Activated naive CD8-positive, alpha-beta T cell treated with anti-CD3 and anti-CD28 coated beads, Interleukin-2, amount 50 U/mL, for 16 hours (primary cell): Measurements from ENCODE around the gene DNMBP.

Experiments used
- DNase-seq: peaks from one replicate; pipeline ENCODE4 v3.0.0-alpha.2; 2020; ENCODE audit warnings: low read depth, low spot score

Gene DNMBP

DNA sequence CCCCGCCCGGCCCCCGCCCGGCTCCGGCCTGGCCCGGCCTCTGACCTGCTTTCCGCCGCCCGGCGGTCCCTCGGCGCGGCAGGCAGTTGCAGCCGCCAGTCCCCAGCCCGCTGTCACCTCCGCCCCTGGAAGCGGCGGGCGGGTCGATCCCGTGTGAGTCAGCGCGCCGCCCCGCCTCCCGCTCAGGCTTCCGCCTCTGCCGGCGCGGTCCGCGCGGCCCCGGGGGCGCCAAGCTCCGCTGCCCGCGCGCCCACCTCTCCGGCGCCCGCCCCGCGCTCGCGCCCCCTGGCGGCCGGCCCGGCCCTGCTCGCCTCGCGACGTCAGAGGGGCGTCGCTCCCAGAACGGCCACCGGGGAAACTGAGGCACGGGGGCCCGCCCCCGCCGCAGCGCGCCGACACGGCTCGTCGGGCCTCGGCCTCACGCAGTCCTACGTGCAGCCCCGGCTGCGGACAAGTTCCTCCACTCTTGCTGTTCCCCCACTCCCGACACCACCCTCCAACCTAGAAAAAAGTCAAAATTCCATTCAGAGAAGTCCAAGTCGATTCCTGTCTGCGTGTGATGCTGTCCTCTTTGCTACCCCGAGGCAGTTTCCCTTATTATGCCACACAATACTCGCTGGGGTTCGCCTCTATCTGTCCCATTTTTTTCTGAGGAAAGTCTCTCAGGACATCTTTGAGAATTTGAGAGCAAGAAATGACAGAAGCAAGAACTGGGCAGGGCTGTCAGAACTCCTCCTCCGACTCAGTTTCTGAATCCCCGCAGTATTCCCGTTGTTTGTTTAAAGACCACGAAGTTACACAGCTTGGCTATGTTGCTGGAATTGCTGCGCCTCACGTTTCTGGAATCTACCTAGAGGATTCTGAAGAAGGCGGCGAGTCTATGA is at the start of gene DNMBP:
TSS of gene DNMBP (minus strand) at position 155 of the 884 bp plus-strand sequence. CDS start 37,823 bp downstream, outside the sequence.
- DNase-seq: peak; percentile 70

DNA sequence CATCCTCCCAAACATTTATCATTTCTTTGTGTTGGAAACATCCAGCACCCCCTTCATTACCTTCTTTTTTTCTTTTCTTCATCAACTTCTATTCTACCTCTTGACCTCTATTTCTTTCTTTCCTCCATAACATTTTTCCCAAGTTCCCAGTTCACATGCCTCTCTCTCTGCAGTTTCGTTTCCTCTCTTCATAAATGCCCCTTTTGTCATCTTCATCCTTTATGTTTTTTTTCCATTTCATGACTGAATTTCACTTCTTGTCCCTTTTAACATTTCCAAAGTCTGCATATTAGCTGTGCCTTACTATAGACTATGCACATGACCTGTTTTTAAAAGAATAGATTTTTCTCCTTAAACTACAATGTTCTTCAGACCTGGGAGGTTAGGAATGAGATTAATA is 48.2 kb upstream of the DNMBP start:
- DNase-seq: no peak

GRCh38 chr10:100053686-100054460 is 44.1 kb upstream of the DNMBP start:
- DNase-seq: no peak

GRCh38 chr10:100046021-100046486 is 36.3 kb upstream of the DNMBP start:
- DNase-seq: peak; percentile 64

GRCh38 chr10:100045592-100045991 is 35.8 kb upstream of the DNMBP start:
- no peak for DNase-seq

GRCh38 chr10:100043796-100044195 is 34.0 kb upstream of the DNMBP start:
- no peak for DNase-seq

DNA sequence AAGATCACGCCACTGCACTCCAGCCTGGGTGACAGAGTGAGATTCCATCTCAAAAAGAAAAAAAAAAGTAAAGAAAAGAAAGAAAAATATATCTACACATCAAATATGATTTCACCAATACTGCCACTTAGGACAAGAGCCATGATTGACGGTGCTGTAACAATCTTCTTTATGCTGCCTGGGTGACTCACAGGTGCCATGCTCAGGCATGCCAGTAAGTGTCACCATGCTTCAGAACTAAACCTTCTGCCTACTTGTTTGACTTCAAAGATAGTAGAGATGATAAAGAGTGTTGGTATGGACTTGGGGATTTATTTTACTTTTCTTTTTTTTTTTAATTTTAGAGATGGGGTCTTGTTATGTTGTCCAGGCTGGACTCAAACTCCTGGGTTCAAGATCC is 33.6 kb upstream of the DNMBP start:
- no peak for DNase-seq

DNA sequence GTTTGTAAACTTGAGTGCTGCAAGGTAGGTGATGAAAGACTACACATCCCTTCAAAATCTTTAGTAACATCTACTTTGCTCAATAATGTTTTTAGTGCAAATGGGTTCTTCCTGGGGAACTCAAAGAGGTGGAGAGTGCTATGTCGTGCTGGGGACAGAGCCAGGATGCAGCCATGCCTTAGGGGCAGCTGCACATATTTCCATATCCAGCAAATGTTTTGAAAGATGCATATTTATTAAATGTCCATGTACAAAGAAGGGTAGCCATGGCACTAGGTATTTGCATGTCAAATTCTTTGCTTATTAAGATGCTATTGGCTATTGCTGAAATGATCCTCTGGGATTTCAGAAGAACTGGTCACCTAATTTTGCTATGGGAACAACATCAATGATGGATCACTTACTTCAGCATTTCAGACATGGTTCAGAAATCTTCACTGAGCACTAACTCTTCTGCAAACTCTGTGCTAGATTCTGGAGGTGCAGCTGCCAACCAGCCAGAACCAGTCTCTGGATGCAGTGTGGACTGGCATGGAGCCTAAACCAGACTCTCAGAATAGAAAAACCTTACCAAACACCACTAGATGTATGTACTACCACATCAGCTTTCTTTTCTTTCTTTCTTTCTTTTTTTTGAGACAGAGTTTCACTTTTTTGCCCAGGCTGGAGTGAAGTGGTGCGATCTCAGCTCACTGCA is 31.7 kb upstream of the DNMBP start:
- no peak for DNase-seq

GRCh38 chr10:100038561-100039071 is 28.9 kb upstream of the DNMBP start:
- DNase-seq: no peak

- DNase-seq: no peak
Observed at GRCh38 chr10:100037758-100038315, 28.1 kb upstream of the DNMBP start.

- no peak for DNase-seq
Observed at GRCh38 chr10:100036850-100037249, 27.1 kb upstream of the DNMBP start.

DNA sequence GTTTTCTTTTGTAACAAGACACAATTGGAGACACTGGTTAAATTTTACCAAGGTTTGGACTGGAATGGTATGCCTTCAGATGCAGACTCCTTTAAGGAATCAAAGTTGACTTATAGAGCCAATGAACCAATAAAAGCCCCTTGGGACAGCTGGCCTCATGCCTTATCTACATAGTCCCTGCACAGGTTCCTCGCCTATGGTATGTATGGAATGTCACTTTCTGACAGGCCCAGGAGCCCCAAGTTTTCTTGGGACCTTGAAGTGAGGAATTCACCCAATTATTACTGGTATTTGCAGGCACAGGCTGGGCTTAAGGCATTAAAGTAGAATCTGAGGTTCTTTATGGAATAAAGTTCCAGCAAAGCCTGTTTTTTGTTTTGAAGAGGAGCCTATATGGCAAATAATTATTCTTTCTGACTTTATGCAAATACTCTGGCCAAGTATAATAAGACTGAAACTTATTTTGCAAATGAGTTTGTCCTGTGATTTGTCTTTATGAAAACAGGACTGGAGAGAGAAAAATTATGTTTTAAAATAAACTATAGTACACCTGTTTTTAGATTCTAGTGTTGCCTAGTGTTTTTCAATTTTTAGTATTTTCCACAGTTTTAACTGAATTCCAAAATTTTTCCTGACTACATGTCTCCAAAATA is 24.1 kb upstream of the DNMBP start:
- DNase-seq: no peak

GRCh38 chr10:100027416-100027815 is 17.7 kb upstream of the DNMBP start:
- no peak for DNase-seq

DNA sequence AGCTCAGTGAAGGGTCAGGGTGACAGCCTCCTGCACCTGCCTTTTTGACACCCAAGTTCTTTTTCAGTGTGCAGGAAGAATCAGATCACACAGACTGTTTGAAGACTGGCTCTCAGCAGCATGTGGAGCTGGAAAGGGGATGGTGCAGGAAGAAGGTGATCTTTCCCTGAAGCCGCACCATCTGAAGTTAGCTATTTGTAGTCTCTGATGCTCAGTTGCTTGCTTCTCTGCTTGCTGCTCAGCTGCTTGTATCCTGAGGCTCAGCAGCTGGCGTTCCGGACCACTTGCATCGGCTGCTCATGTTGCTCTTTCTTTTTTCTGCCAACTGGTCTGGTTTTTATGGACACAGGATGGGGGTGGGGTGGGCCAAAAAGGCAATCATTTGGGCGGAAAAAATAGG is 15.8 kb upstream of the DNMBP start:
- no peak for DNase-seq

DNA sequence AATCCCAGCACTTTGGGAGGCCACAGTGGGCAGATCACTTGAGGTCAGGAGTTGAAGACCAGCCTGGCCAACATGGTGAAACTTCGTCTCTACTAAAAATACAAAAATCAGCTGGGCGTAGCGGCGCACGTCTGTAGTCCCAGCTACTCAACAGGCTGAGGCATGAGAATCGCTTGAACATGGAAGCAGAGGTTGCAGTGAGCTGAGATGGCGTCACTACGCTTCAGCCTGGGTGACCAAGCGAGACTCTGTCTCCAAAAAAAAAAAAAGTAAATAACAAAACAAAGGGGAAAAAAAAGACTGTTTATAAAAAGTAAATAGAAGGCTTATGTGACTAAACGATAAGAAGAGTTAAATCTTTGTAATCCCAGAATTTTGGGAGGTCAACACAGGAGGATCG is 15.0 kb upstream of the DNMBP start:
- DNase-seq: no peak

DNA sequence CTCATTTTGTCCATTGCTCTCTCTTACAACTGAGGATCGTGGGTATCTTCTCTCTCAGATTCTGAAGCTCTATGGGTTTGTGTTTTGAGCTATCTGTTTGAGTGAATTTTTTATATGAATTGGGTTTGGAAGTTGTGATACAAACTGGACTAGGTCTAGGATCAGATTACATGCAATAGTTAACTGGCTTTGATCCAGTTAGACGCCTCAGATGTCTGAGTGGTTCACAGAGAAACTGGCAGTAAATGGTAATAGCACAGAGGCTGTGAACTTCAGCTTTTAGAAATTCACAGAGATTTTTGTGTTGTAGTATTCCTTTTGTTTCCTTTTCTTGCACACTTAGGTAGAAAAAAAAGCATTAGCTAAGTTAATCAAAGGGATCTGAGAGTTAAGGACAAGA is 12.7 kb upstream of the DNMBP start:
- no peak for DNase-seq

DNA sequence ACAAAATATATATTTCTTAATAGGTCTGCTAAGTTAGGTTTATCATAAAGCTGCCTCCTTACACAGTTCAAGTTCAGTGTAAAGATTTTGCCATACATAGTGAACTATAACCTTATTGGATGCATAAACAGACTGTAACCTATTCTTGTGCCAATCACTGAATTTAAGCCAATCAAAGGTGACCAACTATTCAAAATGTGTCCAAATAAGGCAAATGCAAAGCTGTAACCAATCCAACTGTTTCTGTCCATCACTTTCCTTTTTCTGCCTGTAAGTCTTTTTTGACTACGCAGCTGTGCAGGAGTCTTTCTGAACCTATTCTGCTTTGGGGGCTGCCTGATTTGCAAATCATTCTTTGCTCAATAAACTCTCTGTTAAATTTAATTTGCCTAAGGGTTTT is 11.6 kb upstream of the DNMBP start:
- no peak for DNase-seq

- no peak for DNase-seq
Observed at GRCh38 chr10:100020886-100021253, 11.1 kb upstream of the DNMBP start.

DNA sequence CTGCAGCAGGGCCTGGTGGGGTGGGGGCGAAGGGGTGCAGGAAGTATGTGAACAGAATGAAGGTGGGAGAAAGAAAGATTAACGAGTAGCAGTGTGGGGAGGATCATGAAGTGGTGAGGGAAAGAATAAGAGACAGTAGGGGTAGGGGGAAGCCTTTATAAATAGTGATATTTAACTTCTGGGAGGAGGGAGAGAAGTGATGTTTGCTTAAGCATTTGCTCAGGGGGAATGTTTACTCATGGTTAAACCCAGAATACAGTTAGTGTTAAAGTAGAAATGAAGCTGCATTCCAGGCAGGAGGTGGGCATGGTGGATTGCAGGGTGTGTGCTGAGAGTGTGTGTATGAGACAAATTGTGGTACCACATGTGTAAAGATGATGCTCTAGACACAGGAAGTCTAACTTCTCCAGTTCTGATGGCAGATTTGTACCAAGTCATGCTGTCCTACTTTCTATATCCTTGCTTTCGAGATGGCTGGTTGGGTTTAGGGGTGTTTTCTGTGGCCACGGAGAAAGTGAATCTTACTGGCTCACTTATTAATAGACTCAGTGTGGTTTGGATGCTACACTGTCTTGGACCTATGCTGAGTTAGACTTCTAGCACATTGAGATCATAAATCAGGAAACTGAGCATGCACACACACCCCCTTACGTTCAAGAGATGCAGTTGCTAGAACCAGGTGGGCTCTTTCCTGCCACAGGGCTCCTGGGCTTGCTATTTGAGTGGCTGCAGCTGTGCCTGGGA is 10.6 kb upstream of the DNMBP start:
- DNase-seq: no peak

DNA sequence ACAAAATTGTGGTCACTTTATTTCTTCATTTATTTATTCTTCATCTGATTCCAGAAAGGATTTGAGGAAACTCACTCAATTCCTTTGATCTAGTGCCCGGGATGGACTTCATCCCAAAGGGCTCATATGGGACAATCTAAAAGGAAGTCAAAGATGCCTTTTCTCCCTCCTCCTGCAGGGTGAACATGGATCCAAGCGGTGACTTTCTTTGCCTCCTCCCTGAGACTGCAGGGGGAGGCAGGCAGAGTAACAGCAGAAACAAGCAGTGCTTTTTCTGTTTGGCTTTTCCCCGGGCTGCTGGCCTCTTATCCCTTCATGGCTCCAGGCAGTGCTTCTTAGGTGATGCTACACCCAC is 10.0 kb upstream of the DNMBP start:
- no peak for DNase-seq
